ENCODE results near the gene STRA6.

Gene STRA6, protein sequence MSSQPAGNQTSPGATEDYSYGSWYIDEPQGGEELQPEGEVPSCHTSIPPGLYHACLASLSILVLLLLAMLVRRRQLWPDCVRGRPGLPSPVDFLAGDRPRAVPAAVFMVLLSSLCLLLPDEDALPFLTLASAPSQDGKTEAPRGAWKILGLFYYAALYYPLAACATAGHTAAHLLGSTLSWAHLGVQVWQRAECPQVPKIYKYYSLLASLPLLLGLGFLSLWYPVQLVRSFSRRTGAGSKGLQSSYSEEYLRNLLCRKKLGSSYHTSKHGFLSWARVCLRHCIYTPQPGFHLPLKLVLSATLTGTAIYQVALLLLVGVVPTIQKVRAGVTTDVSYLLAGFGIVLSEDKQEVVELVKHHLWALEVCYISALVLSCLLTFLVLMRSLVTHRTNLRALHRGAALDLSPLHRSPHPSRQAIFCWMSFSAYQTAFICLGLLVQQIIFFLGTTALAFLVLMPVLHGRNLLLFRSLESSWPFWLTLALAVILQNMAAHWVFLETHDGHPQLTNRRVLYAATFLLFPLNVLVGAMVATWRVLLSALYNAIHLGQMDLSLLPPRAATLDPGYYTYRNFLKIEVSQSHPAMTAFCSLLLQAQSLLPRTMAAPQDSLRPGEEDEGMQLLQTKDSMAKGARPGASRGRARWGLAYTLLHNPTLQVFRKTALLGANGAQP
- total RNA-seq: 0 to 4.0 (median 0) reads per million in 17 experiments

DNA sequence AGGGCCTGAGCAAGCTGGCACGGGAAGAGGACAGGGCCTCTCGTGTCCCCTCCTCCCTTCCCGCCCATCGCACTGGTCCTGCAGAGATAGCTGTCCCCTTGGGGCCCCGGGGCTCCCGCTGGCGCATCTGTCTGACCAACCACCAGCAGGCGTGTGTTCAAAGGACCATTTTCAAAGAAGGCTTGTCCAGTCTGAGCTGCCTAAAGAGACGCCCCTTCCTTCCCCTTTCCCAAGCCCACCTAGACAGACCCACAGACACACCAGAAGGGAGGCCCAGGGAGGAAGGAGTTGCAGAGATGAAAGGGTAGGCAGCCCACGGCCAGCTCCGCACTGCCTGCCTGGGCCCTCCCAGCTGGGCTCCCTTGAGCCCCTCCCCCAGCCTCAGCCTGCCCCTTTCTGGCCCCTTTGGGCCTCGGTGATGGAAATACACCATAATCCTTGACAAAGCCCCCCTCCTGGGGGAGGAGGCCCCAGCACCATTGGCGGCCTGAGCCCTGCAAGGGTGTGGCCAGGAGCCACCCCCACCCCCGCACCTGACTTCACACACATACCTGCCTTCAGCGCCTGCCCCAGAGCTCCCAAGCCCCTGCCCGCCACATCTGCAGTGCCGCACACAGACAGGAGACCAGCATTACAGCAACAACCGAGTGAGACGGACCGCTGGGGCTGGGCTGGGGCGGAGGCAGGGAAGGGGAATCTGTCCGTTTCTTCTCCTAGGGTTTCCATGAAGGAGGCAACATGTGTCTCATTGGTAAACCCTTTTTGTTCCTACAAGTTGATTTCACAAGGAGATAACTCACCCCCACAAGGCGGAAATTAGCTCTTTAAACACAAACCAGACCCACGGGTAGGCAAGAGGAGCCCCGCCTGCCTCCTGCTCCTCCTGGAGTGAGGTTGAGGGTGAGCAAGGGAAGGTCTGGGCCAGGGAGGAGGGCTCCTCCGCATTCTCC is at the start of gene STRA6:
Gene STRA6 (minus strand): TSS at position 336 of the 950 bp plus-strand sequence. CDS start 520 bp downstream, outside the sequence.
- peak in 3 of 4 experiments; percentile 12 to 21 (median 16) for DNase-seq

DNA sequence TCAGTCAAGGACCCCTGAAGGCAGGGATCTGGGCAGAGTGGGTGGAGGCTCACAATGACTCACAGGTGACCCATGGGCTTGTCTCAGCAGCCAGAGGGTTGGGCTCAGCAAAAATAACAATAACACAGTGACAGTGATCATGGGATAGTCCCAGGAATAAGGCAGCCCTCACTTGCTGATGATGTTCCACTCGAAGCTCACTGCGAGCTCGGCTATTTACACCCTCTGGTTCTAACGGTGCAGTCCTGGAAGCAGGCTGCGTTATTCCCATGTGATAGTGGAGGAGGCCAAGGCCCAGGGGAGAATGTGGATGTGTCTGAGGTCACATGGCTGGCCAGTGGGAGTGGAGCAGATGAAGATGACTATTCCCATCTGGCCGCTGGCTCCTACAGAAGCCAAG is 49.7 kb upstream of the STRA6 start:
- no peak for DNase-seq

DNA sequence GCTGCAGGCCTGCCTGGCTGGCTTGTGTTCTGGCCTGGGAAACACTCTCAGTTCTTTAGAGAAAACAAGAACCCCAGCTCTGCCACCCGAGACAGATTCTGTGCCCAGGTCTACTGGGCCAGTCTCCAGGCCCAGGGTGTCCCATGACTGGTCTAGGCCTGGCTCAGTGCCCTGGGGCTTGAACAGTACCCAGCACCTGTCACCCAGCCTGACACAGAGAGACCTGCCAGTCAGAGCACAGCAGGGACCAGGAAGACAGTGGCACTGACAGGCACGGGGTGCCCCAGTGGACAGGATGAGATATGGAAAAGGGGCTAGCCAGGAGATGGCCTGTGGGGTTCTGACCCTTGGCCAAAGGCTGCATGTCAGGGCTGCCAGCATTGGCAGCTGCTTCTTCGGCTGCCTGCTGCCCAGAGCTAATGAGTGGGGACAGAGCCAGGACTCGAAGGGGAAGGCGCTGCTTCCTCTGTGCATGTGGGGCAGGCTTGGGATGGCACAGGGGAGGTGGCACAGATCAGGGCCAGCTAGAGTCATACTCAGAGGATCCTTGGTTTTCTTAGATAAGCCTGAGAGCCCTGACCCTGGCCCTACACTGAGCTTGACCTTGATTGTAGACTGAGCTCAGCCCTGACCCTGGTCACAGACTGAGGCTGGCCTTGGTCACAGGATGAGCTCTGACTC is 48.7 kb upstream of the STRA6 start:
- DNase-seq: no peak

DNA sequence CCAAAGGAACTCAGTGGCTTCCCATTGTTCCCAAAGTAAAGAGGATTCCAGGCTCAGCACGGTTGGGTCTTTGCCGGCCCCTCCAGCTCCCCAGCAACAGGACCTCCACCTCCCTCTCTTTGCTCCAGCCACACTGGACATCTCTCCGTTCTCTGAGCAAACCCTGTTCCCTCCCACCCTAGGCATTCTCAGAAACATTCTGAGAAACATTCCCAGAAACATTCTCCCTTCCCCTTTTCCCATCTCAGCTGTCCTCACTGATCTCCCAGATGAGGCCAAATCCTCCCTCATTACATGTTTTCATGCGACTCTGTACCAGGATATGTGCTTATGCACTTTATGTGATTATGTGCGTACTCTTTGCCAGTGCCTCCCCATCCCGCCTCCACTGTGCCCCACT is 47.7 kb upstream of the STRA6 start:
- no peak for DNase-seq

DNA sequence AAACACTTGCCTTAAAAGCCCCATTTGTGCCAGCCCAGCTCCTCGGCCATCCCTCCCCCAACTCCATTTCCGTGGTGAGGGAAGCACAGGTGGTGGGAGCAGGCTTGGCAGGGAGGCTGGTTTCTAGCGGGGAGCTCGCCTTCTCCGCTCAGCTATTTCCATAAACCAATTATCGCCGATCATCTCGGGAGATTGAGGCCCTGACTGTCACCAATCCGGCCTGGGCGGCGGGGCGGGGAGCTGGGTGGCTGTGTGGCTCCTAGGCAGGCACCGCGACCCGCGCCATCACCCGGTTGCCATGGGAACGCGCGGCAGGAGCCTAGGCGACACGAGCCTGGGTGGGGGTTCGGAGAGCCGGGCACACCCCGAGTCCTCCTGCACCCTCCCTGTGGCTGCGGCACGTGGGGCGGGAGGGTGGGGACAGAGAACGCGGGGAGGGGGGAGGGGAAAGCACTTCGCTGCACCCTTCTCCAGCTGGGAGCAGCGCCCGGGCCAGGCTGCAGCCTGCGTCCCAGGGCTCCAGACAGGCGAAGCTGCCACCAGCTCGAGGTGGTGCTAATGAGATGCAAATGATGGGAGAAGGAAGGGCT is 42.9 kb upstream of the STRA6 start:
- DNase-seq: no peak

DNA sequence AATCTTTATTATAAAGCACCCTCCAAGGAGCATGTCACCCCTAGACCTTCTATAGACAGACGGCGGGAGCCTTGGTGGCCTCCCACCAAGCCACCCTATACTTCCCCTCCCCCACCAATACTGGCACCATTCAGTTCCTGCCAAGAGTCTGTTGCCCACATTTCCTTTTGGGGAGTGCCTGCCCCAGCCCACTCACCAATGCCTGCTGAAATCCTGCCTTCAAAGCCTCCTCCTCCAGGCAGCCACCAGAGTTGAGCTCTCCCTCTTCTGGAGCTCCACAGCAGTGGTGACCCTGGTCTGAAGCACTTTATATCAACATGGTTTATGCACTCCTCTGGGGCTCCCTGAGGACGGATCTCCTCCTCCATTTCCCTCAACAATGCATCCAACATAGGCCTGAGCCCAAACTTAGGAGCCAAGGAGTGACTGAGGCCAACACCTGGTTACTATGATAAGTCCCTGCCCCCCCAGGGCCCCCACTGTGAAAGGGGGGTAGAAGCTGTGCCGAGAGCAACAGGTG is 42.3 kb upstream of the STRA6 start:
- no peak for DNase-seq

DNA sequence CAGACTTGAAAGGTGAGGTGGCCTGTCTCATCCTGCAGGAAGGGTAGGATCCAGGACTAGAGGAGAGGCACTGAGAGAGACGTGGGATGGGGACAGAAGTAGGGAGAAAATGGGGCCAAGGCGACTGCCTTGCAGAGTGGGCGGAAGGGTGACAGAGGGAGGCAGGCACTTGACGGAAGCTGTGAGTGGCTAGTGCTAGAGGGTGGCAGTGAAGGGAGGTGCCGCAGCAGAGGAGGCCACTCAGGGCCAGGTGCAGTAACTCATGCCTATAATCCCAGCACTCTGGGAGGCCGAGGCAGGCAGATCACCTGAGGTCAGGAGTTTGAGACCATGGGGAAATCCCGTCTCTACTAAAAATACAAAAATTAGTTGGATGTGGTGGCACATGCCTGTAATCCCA is 40.8 kb upstream of the STRA6 start:
- no peak for DNase-seq

DNA sequence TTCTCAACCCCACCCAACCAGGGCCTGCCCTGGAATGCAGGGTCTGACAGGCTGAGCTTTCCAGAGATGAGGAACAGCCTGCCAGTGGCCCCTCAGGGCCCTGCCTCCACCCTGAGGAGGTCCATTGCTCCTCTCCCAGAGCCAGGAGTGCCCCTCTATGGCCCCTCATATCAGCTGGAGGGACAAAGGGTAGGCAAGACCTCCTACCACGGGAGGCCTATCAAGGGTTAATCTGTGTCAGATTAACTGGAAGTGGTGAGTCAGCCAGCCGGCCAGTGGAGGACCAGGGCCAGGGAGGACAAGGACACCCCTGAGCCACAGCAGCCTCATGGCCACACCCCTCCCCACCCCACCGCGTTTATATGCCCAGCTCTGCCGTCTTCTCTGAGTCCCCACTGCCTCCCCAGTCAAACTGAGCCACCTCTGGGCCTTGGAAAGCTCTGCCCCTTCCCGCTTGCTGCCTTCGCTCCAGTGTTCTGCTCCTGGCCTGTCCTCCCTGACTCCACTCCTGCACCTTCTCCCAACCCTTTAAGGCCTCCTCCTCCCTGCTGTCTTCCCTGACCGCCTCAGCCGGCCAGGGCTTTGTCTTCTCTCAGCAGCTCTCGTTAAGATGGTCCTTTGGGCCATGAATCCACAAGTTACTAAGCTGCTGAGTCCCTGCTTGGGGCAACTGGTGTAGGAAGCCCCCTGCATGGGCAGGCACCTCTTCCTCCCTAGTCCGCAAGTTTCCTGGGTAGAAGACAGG is 40.0 kb upstream of the STRA6 start:
- no peak for DNase-seq

DNA sequence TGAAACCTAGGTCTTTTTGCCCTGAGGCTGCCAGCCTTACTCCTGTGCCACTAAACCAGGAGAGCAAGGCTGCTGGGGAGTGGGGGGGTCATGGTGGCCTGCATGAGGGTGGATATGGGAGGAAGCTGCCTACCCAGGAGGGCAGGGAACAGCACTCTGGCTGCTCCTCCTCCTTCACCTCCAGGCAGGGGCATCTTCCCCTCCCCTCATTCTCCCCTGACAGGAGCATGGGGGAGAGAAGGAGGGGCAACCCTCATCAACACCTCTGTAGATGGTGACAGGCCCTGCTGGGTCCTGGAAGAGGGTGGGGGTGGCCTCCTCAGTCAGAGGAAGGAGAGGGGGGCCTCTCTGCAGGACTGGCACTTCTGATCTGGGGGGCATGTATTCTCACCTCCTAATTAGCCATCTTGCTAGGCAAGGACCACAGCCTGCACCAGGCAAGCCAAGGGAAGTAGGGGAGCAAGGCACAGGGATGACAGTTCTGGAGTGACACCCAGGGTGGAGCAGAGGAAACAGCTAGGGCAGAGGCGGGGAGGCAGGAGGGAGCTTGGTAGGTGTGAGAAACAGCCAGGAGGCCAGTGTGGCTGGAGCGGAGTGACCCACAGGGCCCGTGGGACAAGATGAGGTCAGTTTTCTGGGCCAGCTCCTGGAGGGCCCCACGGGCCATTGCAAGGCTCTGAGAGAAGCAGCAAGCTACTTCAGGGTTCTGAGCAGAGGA is 38.5 kb upstream of the STRA6 start:
- no peak for DNase-seq

DNA sequence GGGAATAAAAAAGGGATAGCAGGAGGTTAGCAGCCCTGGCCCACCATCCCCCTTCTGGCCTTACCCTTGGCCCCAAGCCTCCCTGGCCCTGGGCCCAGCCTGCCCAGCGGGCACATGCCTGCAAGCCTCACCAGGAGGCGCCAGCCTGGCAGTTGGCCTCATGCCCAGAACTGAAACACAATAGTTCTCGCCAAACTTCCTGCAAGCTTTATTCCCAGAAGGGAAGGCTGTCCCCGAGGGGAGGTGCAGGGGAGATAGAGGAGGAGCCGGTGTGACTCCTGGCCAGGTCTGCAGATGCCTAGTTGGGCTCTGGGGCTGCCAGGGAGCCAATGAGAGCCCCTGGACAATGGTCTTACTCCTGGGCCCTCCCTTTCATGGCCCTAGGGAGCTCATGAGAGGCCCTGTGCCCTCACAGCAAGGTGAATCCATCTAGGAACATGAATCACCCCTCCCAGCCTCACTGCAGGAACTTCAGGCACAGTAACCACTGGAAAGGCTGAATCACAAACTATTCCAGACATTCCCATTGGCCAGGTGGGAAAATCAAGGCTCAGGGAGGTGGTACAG is 37.5 kb upstream of the STRA6 start:
- DNase-seq: peak in 3 of 4 experiments; percentile 8 to 42 (median 38)

DNA sequence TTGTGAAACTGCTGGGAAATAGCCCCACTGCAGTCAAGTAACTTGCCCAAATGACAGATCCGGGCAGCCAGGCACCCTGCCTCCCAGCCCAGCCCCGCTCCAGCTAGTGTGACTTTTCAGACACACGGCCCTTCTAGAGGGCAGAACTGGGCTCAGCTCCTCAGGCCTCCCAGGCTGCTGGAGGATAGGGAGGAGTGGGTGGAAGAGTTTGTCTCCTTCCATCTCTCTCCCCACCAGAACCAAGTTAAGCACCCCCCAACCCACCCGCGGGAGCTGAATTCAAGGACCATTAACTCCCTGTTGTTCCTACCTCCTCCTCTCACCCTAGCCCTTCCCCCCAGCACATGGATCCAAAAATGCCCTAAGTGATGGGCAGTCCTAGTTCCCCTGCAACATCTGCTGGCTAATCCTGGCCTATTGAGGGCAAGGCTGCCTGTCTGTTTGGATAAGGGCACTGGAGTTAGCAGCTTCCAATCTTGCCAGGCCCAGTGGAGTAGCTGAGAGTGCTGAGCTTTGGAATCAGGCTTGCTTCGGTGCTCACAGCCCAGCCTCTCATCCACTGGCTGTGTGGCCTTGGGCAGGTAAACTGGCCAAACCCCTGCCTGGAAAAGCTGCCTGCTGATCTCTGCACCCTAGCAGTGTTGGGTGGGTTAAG is 36.6 kb upstream of the STRA6 start:
- DNase-seq: no peak

DNA sequence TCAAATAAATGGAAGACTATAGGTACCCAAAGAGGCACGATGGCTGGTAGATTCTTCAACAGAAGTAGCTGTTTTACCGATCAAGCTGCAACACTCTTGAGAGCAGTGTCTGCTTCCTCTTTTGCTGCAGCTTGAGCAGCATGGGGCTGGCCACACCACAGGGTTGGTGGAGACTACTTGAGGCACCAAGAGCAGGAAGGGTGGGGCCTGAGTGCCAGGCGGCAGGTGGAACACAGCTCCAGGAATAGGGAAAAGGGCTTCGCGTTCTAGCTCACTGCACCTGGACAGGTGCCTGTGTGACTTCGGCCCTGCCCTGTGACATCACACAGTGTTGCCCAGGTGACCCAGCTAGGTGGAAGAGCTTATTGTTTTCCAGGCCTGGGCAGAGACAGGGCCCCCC is 33.4 kb upstream of the STRA6 start, which contains the start of gene CCDC33:
Gene CCDC33 (plus strand): TSS at position 365 of the 400 bp plus-strand sequence. CDS start 394 bp downstream, outside the sequence.
- DNase-seq: peak; percentile 28 to 53 (median 48)

DNA sequence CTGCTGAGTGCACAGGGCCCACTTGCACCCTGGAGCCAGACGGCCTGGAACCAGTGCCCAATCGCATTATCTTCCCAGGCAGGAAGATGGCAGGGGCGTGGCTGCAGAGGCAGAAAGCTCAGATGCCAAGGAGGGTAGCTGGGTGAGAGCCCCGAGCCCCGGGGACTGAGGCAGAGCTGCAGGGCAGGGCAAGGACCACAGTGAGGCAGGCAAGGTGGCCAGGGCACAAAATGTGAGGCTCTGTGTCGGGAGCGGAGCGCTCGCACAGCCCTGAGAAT is 31.9 kb upstream of the STRA6 start:
- no peak for DNase-seq

DNA sequence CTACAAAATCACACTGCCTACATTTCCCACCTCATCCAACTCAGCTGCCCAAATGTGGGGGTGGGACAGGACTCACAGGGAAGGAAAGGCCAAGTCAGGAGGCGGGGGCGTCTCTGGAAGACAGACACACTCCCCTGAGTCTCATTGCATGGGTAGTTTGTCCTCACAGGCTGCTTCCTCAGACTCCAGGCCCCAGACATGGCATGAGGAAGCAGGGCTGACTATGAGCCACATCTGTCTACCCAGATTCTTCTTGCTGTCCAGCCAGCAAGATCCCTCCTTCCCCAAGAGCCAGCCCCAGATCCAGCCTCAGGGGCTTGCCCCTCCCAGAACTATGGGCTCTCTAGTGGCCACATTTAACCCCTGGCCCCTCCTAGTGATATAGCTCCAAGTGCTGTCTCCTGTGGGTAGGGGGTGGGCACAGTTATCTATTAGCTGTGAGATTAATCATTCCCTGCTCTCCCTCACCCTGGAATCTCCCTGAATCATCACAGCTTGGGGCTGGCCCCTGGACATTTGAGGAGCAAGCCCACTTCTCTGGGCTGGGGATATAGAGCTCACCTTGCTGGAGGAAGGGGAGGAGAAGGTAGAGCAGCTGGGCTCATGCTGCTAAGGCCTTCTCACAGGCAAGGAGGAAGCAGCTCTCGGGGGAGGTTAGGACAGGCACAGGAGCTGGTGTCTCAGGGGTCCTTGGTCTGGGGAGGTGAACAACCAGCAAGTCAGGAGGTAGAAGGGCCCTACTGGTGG is 31.4 kb upstream of the STRA6 start:
- DNase-seq: peak in 3 of 4 experiments; percentile 10 to 34 (median 17)

DNA sequence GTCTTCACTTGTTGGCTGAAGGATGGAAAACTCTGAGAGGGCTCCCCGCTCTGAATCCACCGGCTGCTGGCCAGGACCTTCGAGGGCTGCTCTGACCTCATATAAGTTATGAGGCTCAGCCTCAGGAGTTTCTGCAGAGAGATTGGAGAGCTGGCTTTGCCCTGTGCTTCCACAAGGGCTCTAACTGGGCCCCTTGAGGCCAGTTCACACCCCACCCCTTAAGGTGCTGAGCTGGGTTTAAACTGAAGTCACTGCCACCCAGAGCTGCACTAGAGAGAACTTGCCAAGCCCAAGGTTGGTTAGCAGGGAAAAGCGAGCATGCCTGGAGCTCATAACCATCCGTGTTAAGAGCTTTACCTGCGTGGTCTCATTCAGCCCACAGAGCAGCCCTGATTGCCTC is 30.8 kb upstream of the STRA6 start:
- DNase-seq: no peak

DNA sequence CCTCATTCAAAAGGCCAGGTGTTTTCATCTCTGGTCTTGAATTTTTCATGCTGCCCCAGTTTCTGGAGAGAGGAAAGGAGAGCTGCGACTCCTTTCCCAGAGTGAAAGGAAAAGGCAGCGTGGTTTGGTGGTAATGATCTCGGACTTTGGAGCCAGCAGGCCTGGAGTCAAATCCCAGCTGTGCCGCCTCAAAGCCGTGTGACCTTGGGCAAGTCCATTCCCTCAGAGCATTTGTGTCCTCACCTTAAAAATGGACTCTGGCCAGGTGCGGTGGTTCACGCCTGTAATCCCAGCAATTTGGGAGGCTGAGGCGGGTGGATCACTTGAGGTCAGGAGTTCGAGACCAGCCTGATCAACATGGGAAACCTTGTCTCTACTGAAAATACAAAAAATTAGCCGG is 28.9 kb upstream of the STRA6 start:
- no peak for DNase-seq

DNA sequence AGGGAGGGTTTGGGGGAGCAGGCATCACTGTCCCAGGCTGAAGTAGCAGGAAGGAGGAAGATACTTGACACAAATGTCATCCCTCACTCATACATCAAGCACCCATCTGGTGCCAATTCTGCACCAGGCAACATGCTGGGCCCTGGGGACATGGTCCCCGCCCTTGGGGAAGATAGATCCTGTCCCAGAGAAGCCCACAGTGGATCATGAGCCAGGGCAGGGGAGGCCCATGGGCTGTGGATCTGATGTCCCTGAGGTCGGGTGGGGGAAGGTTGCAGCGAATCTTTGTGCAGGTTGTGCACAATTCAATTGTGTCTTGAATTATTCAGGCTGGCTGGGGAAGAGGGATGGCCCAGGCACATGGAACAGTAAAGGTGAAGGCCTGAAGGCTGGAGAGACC is 27.1 kb upstream of the STRA6 start:
- DNase-seq: no peak

DNA sequence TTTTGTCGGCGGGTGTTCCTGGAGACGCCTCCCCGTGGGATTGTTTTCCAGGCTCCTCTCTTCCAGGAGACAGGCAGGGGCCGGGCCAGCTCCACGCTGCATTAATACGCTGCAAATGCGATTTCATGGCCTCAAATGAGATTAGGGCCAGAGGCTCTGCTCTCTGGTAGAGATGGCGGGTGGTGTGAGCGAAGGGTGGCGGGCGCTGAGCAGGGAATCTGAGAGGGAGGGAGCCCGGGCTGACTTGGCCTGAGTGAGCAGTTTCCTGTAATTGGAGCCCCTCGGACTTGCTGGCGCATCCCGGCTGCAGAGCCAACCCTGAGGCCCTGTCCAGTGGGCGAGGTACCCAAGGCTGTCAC is 26.1 kb upstream of the STRA6 start:
- no peak for DNase-seq

All from suppressor macrophage (primary cell).